ENCODE data around the gene TICAM1. TPM values are rescaled to one million over a fixed set of nuclear protein-coding genes. Genes with fewer than 3 reads are reported as not detected.

Gene TICAM1
- total and polyA plus RNA-seq, 2 of the 13 experiments (the other 11 are each of a cell fraction or from before 2014, with no cell fraction given), result 0.33 to 0.95 TPM

- TF ChIP-seq BATF2 (CRISPR knock-in tag; IDR thresholded peaks at IDR 0.05) (no peak), ZNF644 (CRISPR knock-in tag; IDR thresholded peaks at IDR 0.05; ENCODE audit: low read depth) (no peak), PHF21A (CRISPR knock-in tag; IDR thresholded peaks at IDR 0.05) (peak; percentile 75; the same call in 1 of the 2 replicates), CSRNP1 (CRISPR knock-in tag; IDR thresholded peaks at IDR 0.05) (no peak), DDIT3 (CRISPR knock-in tag; IDR thresholded peaks at IDR 0.05) (no peak), KLF16 (CRISPR knock-in tag; IDR thresholded peaks at IDR 0.05) (no peak), MAFK (conservative IDR thresholded peaks at IDR 0.05 in 1 of 2, IDR thresholded peaks at IDR 0.05 in 1 of 2; ENCODE audit: low read length in 2 of 2) (no peak), ZNF460 (CRISPR knock-in tag; IDR thresholded peaks at IDR 0.05; ENCODE audit: borderline replicate concordance) (no peak; the same call in 1 of the 2 replicates), ZFY (CRISPR knock-in tag; IDR thresholded peaks at IDR 0.05) (peak; percentile 74), ZBTB39 (CRISPR knock-in tag; IDR thresholded peaks at IDR 0.05) (peak; percentile 20; the same call in 1 of the 2 replicates), GABPB1 (CRISPR knock-in tag; IDR thresholded peaks at IDR 0.05) (peak; percentile 97), WIZ (CRISPR knock-in tag; IDR thresholded peaks at IDR 0.05) (no peak), EHMT2 (IDR thresholded peaks at IDR 0.05; ENCODE audit: borderline replicate concordance, low read depth, low read length) (no peak), ZFP37 (CRISPR knock-in tag; IDR thresholded peaks at IDR 0.05; ENCODE audit: borderline replicate concordance) (no peak), HBP1 (CRISPR knock-in tag; IDR thresholded peaks at IDR 0.05; ENCODE audit: low read depth) (no peak), ZNF577 (CRISPR knock-in tag; IDR thresholded peaks at IDR 0.05; ENCODE audit: borderline replicate concordance, low read depth) (no peak), ADNP (CRISPR knock-in tag; IDR thresholded peaks at IDR 0.05) (no peak), ZBTB26 (CRISPR knock-in tag; IDR thresholded peaks at IDR 0.05; ENCODE audit: borderline replicate concordance) (no peak), HOXA7 (CRISPR knock-in tag; IDR thresholded peaks at IDR 0.05) (no peak), ZNF235 (CRISPR knock-in tag; IDR thresholded peaks at IDR 0.05; ENCODE audit: borderline replicate concordance) (peak; percentile 56), MTF1 (CRISPR knock-in tag; IDR thresholded peaks at IDR 0.05) (no peak), ZNF567 (CRISPR knock-in tag; IDR thresholded peaks at IDR 0.05; ENCODE audit: borderline replicate concordance) (no peak)
Observed at GRCh38 chr19:4791183-4792018, 40.1 kb downstream of the TICAM1 start, which contains the start of gene FEM1A (continued).

Data from HepG2 (cell line).